Neural cell (in vitro differentiated cells): Measurements from ENCODE around the gene HIF1AN. TPM values are rescaled to one million over a fixed set of nuclear protein-coding genes. Genes with fewer than 3 reads are reported as not detected.

Source experiments
- H2AFZ ChIP-seq: fragments of 200-600, 300-800 bp; sonication (generic), shearing (Covaris generic); 2 replicates; pipeline ENCODE4 v1.6.0; 2014; ENCODE audit warnings: low read depth, mild to moderate bottlenecking, antibody characterized with exemption, low read length, moderate library complexity
- H3F3A ChIP-seq: fragments of 200-600 bp; shearing (Covaris generic); 2 replicates; pipeline ENCODE4 v1.6.1; 2016; ENCODE audit warnings: mild to moderate bottlenecking, moderate library complexity, mixed read lengths, antibody characterized with exemption, low read length; ENCODE audit not compliant: insufficient read depth, poor library complexity, severe bottlenecking
- H3K27ac ChIP-seq: fragments of 200-600, 300-800 bp; sonication (generic), shearing (Covaris generic); 2 replicates; pipeline ENCODE4 v1.5.1; 2014; ENCODE audit warnings: mild to moderate bottlenecking, low read length, moderate library complexity
- H3K27me3 ChIP-seq: fragments of 300-800, 200-600 bp; sonication (generic), shearing (Covaris generic); 2 replicates; pipeline ENCODE4 v1.6.0; 2014; ENCODE audit warnings: mild to moderate bottlenecking, low read depth, low read length, moderate library complexity; ENCODE audit not compliant: insufficient read depth
- H3K36me3 ChIP-seq: fragments of 300-800, 200-600 bp; sonication (generic), shearing (Covaris generic); 2 replicates; pipeline ENCODE4 v1.5.1; 2014; ENCODE audit warnings: mild to moderate bottlenecking, antibody characterized with exemption, low read length, moderate library complexity; ENCODE audit not compliant: insufficient read depth
- H3K4me2 ChIP-seq: fragments of 300-800, 200-600 bp; sonication (generic), shearing (Covaris generic); 2 replicates; pipeline ENCODE4 v1.6.0; 2014; ENCODE audit warnings: mild to moderate bottlenecking, low read length
- H3K4me3 ChIP-seq: fragments of 300-800, 200-600 bp; sonication (generic), shearing (Covaris generic); 2 replicates; pipeline ENCODE4 v1.5.1; 2014; ENCODE audit warnings: mild to moderate bottlenecking, low read length, moderate library complexity
- H3K79me2 ChIP-seq: fragments of 200-600 bp; shearing (Covaris generic); replicated peaks from 2 replicates; pipeline ENCODE4 v1.6.0; 2014; ENCODE audit warnings: mild to moderate bottlenecking, low read length, moderate library complexity; ENCODE audit not compliant: insufficient read depth
- H3K9ac ChIP-seq: fragments of 300-800, 200-600 bp; sonication (generic), shearing (Covaris generic); 2 replicates; pipeline ENCODE4 v1.6.1; 2016; ENCODE audit warnings: mild to moderate bottlenecking, low read length, mixed read lengths
- H3K9me2 ChIP-seq: fragments of 200-600 bp; shearing (Covaris generic); 2 replicates; pipeline ENCODE4 v1.6.1; 2016; ENCODE audit warnings: mild to moderate bottlenecking, low read length, mixed read lengths; ENCODE audit not compliant: insufficient read depth
- H3K9me3 ChIP-seq: fragments of 200-600, 300-800 bp; sonication (generic), shearing (Covaris generic); 2 replicates; pipeline ENCODE4 v1.6.1; 2016; ENCODE audit warnings: mild to moderate bottlenecking, mixed run types, low read length, moderate library complexity, mixed read lengths
- H4K20me1 ChIP-seq: fragments of 200-600 bp; shearing (Covaris generic); 2 replicates; pipeline ENCODE4 v1.6.1; 2016; ENCODE audit warnings: mild to moderate bottlenecking, mixed run types; ENCODE audit not compliant: insufficient read depth
- EP300 ChIP-seq: fragments of 450-650 bp; conservative IDR thresholded peaks from 2 replicates; pipeline ENCODE4 v1.6.1; 2014; ENCODE audit warnings: antibody characterized with exemption, mild to moderate bottlenecking, moderate library complexity; ENCODE audit not compliant: poor library complexity, severe bottlenecking
- EZH2 ChIP-seq: fragments of 200-600, 300-800 bp; shearing (Covaris generic), sonication (generic); IDR thresholded peaks from 2 replicates; pipeline ENCODE4 v1.6.1; 2014; ENCODE audit warnings: antibody characterized with exemption, low read length, borderline replicate concordance, mild to moderate bottlenecking; ENCODE audit not compliant: insufficient read depth, poor library complexity, severe bottlenecking
- MXI1 ChIP-seq: fragments of 450-650 bp; conservative IDR thresholded peaks from 2 replicates; pipeline ENCODE4 v1.6.1; 2014; ENCODE audit warnings: antibody characterized with exemption, mild to moderate bottlenecking; ENCODE audit not compliant: poor library complexity, severe bottlenecking
- POLR2AphosphoS5 ChIP-seq: IDR thresholded peaks from 2 replicates; pipeline ENCODE4 v1.6.1; 2012
- RAD21 ChIP-seq: fragments of 450-650 bp; conservative IDR thresholded peaks from 2 replicates; pipeline ENCODE4 v1.6.1; 2014; ENCODE audit warnings: antibody characterized with exemption, mild to moderate bottlenecking, moderate library complexity
- SMC3 ChIP-seq: fragments of 450-650 bp; conservative IDR thresholded peaks from 2 replicates; pipeline ENCODE4 v1.6.1; 2014; ENCODE audit warnings: antibody characterized with exemption, mild to moderate bottlenecking, moderate library complexity; ENCODE audit not compliant: poor library complexity
- TAF1 ChIP-seq: IDR thresholded peaks from 2 replicates; pipeline ENCODE4 v1.6.1; 2012; ENCODE audit warnings: low read depth
- polyA plus RNA-seq: library from polyadenylated mRNA; depleted of rRNA; stranded (reverse); fragments of >200 nt; gene quantifications from 2 replicates; pipeline ENCODE4 v1.2.3, GENCODE V29; 2014
- TF ChIP-seq, protein P1 (sequence below): fragments of 450-650 bp; IDR thresholded peaks from 2 replicates; pipeline ENCODE4 v1.5.1; 2014; ENCODE audit warnings: antibody characterized with exemption, mild to moderate bottlenecking, moderate library complexity; ENCODE audit not compliant: poor library complexity, severe bottlenecking
- TF ChIP-seq, protein P2 (sequence below): IDR thresholded peaks from 2 replicates; pipeline ENCODE4 v1.6.1; 2012; ENCODE audit warnings: borderline replicate concordance

HIF1AN gene
- polyA plus RNA-seq, 1 donor from 2014 or later = 16.1 TPM

DNA sequence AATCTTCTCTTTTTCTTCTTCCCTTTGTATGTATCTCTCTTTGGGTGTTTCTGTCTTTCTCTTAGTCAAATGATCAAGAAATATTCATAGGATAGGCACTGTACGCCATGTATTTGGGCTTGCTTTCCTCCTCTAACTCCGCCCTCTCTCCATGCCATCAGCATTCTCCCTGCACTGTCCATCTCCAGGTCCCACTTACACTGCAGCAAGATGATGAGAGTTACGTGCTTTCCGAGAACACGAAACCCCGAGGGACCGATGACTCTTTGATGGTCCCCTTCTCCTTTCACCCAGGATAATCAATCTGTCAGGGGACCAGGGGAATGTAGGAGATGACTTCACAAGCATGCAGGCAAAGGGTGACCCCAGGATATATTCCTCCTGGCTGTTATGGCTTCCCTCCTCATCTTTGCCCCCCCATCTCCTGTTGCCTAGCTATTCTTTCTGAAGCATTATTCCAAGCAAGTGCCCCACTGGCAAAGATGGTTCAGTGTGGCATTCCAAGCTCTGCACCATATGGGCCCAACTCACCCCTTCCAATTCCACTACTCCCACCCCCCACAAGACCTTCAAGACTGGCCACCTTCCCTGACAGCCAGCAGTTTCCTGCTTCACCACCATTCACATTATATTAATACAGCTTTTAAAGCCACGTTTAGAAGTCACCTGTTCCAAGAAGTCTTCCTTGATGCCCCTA lies 40.0 kb downstream of the HIF1AN start:
- no peak overlapping the region for H3K4me2 ChIP-seq
- no peak overlapping the region for H3K9ac ChIP-seq
- no peaks in the 10 kb centered on the region for H3F3A ChIP-seq
- no peaks in the 10 kb centered on the region for H3K9me3 ChIP-seq
- TF ChIP-seq TAF1 (no peak), MXI1 (no peak), SMC3 (no peak), EZH2 (no peak), RAD21 (no peak), EP300 (no peak), POLR2AphosphoS5 (no peak)
- TF ChIP-seq, protein P1, sequence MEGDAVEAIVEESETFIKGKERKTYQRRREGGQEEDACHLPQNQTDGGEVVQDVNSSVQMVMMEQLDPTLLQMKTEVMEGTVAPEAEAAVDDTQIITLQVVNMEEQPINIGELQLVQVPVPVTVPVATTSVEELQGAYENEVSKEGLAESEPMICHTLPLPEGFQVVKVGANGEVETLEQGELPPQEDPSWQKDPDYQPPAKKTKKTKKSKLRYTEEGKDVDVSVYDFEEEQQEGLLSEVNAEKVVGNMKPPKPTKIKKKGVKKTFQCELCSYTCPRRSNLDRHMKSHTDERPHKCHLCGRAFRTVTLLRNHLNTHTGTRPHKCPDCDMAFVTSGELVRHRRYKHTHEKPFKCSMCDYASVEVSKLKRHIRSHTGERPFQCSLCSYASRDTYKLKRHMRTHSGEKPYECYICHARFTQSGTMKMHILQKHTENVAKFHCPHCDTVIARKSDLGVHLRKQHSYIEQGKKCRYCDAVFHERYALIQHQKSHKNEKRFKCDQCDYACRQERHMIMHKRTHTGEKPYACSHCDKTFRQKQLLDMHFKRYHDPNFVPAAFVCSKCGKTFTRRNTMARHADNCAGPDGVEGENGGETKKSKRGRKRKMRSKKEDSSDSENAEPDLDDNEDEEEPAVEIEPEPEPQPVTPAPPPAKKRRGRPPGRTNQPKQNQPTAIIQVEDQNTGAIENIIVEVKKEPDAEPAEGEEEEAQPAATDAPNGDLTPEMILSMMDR = no peak
- TF ChIP-seq, protein P2, sequence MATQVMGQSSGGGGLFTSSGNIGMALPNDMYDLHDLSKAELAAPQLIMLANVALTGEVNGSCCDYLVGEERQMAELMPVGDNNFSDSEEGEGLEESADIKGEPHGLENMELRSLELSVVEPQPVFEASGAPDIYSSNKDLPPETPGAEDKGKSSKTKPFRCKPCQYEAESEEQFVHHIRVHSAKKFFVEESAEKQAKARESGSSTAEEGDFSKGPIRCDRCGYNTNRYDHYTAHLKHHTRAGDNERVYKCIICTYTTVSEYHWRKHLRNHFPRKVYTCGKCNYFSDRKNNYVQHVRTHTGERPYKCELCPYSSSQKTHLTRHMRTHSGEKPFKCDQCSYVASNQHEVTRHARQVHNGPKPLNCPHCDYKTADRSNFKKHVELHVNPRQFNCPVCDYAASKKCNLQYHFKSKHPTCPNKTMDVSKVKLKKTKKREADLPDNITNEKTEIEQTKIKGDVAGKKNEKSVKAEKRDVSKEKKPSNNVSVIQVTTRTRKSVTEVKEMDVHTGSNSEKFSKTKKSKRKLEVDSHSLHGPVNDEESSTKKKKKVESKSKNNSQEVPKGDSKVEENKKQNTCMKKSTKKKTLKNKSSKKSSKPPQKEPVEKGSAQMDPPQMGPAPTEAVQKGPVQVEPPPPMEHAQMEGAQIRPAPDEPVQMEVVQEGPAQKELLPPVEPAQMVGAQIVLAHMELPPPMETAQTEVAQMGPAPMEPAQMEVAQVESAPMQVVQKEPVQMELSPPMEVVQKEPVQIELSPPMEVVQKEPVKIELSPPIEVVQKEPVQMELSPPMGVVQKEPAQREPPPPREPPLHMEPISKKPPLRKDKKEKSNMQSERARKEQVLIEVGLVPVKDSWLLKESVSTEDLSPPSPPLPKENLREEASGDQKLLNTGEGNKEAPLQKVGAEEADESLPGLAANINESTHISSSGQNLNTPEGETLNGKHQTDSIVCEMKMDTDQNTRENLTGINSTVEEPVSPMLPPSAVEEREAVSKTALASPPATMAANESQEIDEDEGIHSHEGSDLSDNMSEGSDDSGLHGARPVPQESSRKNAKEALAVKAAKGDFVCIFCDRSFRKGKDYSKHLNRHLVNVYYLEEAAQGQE = no peak
- H3K9me2 ChIP-seq = no peaks in the 10 kb centered on the region
- H3K27me3 ChIP-seq = peaks cover 10% of the 10 kb centered on the region
- H4K20me1 ChIP-seq = no peaks in the 10 kb centered on the region
- H3K36me3 ChIP-seq = no peaks in the 10 kb centered on the region
- H3K27ac ChIP-seq = no peak overlapping the region
- H3K79me2 ChIP-seq = no peaks in the 10 kb centered on the region
- no peak overlapping the region for H2AFZ ChIP-seq
- no peak overlapping the region for H3K4me3 ChIP-seq

- Histone ChIP-seq H3K4me2 (no peak overlapping the region), H3K79me2 (no peaks in the 10 kb centered on the region), H4K20me1 (no peaks in the 10 kb centered on the region), H3K36me3 (no peaks in the 10 kb centered on the region), H3K9ac (no peak overlapping the region), H3K27me3 (peaks cover 12% of the 10 kb centered on the region), H3F3A (no peaks in the 10 kb centered on the region), H3K4me3 (no peak overlapping the region), H3K9me2 (no peaks in the 10 kb centered on the region), H3K27ac (no peak overlapping the region), H2AFZ (no peak overlapping the region), H3K9me3 (no peaks in the 10 kb centered on the region)
- TF ChIP-seq, protein P1 = no peak
- no peak for TF ChIP-seq TAF1
- no peak for TF ChIP-seq POLR2AphosphoS5
- no peak for TF ChIP-seq MXI1
- TF ChIP-seq EZH2 = no peak
- no peak for TF ChIP-seq EP300
- TF ChIP-seq, protein P2 = no peak
- TF ChIP-seq RAD21 = no peak
- no peak for TF ChIP-seq SMC3
Observed at GRCh38 chr10:100576282-100576635, 40.5 kb downstream of the HIF1AN start.
